Measurements from ENCODE around the gene KCTD3. TPM values are rescaled to one million over a fixed set of nuclear protein-coding genes. Genes with fewer than 3 reads are reported as not detected.

Gene KCTD3
- total RNA-seq, 1 experiment from 2014 or later: 39.3 TPM

GRCh38 chr1:215631040-215631439 is 63.9 kb downstream of the KCTD3 start:
- H3K9me3 Mint-ChIP-seq: no peaks in the 10 kb centered on the region; a peak in 1 of 5 replicates
- H3K4ac ChIP-seq (ENCODE audit: low read depth, low read length): no peak overlapping the region
- no peak for TF ChIP-seq CTCF (conservative IDR thresholded peaks at IDR 0.05)

More at GRCh38 chr1:215631040-215631439, 63.9 kb downstream of the KCTD3 start:
- no peak overlapping the region for H2BK120ac ChIP-seq (ENCODE audit: low read depth, low read length, poor library complexity, severe bottlenecking)
- H2BK5ac ChIP-seq (ENCODE audit: insufficient read length, low read length): no peak overlapping the region
- H2BK15ac ChIP-seq (ENCODE audit: low read depth, low read length): no peak overlapping the region
- H3K14ac ChIP-seq (ENCODE audit: insufficient read depth, low read length): no peak overlapping the region
- H3K4me2 ChIP-seq (ENCODE audit: insufficient read depth, insufficient read length, low read length): no peak overlapping the region
- no peak overlapping the region for H4K91ac ChIP-seq (ENCODE audit: insufficient read length, low read depth, low read length)
- Mint-ChIP-seq H3K4me3 (no peak overlapping the region), H3K27me3 (ENCODE audit: low read depth) (no peaks in the 10 kb centered on the region), H3K4me1 (peaks cover 9 to 15% of the 10 kb centered on the region in 2 experiments), H3K36me3 (ENCODE audit: insufficient read depth in 1 of 3, low read depth in 3 of 3) (no peaks in the 10 kb centered on the region), H3K27ac (peak overlapping the region in 1 of 3 experiments; percentile 4; a peak in 1 of 7 replicates)
- H2BK20ac ChIP-seq (ENCODE audit: low read depth, low read length, poor library complexity, severe bottlenecking): no peak overlapping the region
- no peak overlapping the region for H2BK12ac ChIP-seq (ENCODE audit: insufficient read length, low read depth, low read length)
- H3K79me2 ChIP-seq (ENCODE audit: insufficient read depth, low read length): no peaks in the 10 kb centered on the region
- no CpG with 5 or more reads among the region's 1 CpG for WGBS (ENCODE audit: extremely low coverage, insufficient read length, low lambda C conversion rate)
- no peak overlapping the region for H3K23ac ChIP-seq (ENCODE audit: insufficient read length, low read depth, low read length)
- H2AFZ ChIP-seq (ENCODE audit: low read length): no peak overlapping the region
- H3K27me3 ChIP-seq (ENCODE audit: insufficient read depth, low read length): no peaks in the 10 kb centered on the region
- no peak overlapping the region for H3K27ac ChIP-seq (ENCODE audit: insufficient read length, low read depth, low read length)
- H4K20me1 ChIP-seq (ENCODE audit: control insufficient read depth, insufficient read depth, insufficient read length): no peaks in the 10 kb centered on the region
- no peak overlapping the region for H4K5ac ChIP-seq (ENCODE audit: insufficient read length, low read depth, low read length)
- H3K56ac ChIP-seq (ENCODE audit: insufficient read length, low read depth, low read length): no peak overlapping the region
- DNase-seq: no peak
- no peaks in the 10 kb centered on the region for H3K9me3 ChIP-seq (ENCODE audit: control insufficient read depth, low read depth, low read length)
- H4K8ac ChIP-seq (replicated peaks; ENCODE audit: insufficient read length, low read depth, low read length): no peak overlapping the region
- no peaks in the 10 kb centered on the region for H3K79me1 ChIP-seq (ENCODE audit: insufficient read depth, low read depth, low read length, poor library complexity, severe bottlenecking)
- H3T11ph ChIP-seq (ENCODE audit: low read length): no peak overlapping the region
- no peaks in the 10 kb centered on the region; the same call in 1 of the 2 replicates for H3K4me1 ChIP-seq (ENCODE audit: insufficient read depth, low read length)
- no peak overlapping the region for H2AK5ac ChIP-seq (ENCODE audit: insufficient read length, low read length)
- no peak overlapping the region for H3K9ac ChIP-seq (ENCODE audit: extremely low read depth, insufficient read length, low read length)
- H3K18ac ChIP-seq (ENCODE audit: insufficient read length, low read depth, low read length): no peak overlapping the region
- no peaks in the 10 kb centered on the region for H3K23me2 ChIP-seq (ENCODE audit: insufficient read length, low read depth, low read length, poor library complexity, severe bottlenecking)

All from H9 (cell line).